BJ (cell line): Measurements from ENCODE around the gene PTPRE. TPM values are rescaled to one million over a fixed set of nuclear protein-coding genes. Genes with fewer than 3 reads are reported as not detected.

Source experiments
- CTCF ChIA-PET: fragments of 350-600 bp; formaldehyde crosslinking; extraction: SDS; loops from one replicate; lab custom pipeline; 2021; ENCODE audit warnings: antibody characterized with exemption, inconsistent platforms; lab: Yijun Ruan, JAX
- POLR2A ChIA-PET: fragments of 300-600 bp; sonication (Branson Sonifier 250); formaldehyde crosslinking; extraction: SDS; loops from one replicate; lab custom pipeline; 2021; ENCODE audit warnings: antibody characterized with exemption; lab: Charles Lee
- DNase-seq: peaks from one replicate; pipeline ENCODE4 v3.0.0-alpha.2; 2011; ENCODE audit warnings: low read depth
- H3K27me3 ChIP-seq: 2 replicates; pipeline ENCODE4 v1.6.0; 2011; ENCODE audit warnings: low read length; ENCODE audit not compliant: control insufficient read depth, insufficient read depth
- H3K36me3 ChIP-seq: 2 replicates; pipeline ENCODE4 v1.5.1; 2011; ENCODE audit warnings: low read length; ENCODE audit not compliant: control insufficient read depth, insufficient read depth
- H3K4me3 ChIP-seq: 2 replicates; pipeline ENCODE4 v1.5.1; 2011; ENCODE audit warnings: low read depth, mild to moderate bottlenecking, control low read depth, low read length
- CTCF ChIP-seq: IDR thresholded peaks from 2 replicates; pipeline ENCODE4 v1.5.1; 2011; ENCODE audit warnings: low read depth, mild to moderate bottlenecking, control low read depth, inconsistent platforms, low read length, moderate library complexity; ENCODE audit not compliant: insufficient read depth
- polyA plus RNA-seq: library from polyadenylated mRNA; depleted of rRNA; stranded (reverse); fragments of >200 nt; gene quantifications from 2 replicates; pipeline ENCODE4 v1.2.3, GENCODE V29; 2011

PTPRE gene
- polyA plus RNA-seq, 1 experiment: 0.09 TPM

DNA sequence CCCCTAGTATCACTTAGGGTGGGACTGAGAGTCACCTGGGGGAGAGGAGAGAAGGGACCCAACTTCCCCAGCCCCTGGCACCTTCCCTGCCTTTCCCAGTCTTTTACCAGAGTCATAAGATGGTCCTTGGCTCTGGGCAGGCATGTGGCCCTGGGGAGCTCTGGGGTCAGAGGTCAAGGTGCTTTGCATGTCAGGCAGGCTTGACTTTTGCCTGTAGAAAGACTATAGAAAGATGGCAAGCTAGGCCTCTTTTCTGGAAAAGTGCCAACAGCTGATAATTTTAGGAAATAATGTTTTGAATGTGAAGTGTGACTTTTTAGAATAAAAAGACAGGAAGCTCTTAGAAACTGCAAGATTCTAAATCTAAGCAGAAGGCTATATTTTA is 151.8 kb downstream of the PTPRE start:
- H3K27me3 ChIP-seq: no peaks in the 10 kb centered on the region
- ChIA-PET CTCF (interaction anchor here (1.6 to 4.2 kb wide), 2 partner anchors 12 to 23 kb away, joined by 8 to 19 read pairs; no protein-coding TSS in a partner anchor), POLR2A (no interaction called here)
- no peak for DNase-seq
- no peak for TF ChIP-seq CTCF
- no peaks in the 10 kb centered on the region for H3K36me3 ChIP-seq
- H3K4me3 ChIP-seq: no peak overlapping the region

- Histone ChIP-seq H3K4me3 (no peak overlapping the region), H3K27me3 (no peaks in the 10 kb centered on the region), H3K36me3 (no peaks in the 10 kb centered on the region)
- CTCF ChIA-PET: interaction anchor here (0.7 to 4.2 kb wide), 4 partner anchors 11 to 24 kb away, joined by 3 to 19 read pairs (median 6); no protein-coding TSS in a partner anchor
- POLR2A ChIA-PET: no interaction called here
- no peak for DNase-seq
- TF ChIP-seq CTCF: no peak
Measured at GRCh38 chr10:128059266-128059981, 152.5 kb downstream of the PTPRE start.

DNA sequence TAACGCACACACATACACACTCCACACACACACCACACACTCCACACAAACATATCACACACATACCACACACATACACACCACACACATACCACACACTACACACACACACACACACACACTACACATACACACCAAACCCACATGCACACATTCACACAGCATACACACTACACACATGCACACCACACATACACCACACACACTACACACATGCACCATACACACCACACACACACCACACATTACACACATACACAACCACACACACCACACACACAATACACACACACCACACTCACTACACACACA is 153.0 kb downstream of the PTPRE start:
- TF ChIP-seq CTCF: no peak
- CTCF ChIA-PET: interaction anchor here (0.7 to 4.2 kb wide), 4 partner anchors 10 to 24 kb away, joined by 3 to 19 read pairs (median 6); no protein-coding TSS in a partner anchor
- H3K4me3 ChIP-seq: no peak overlapping the region
- POLR2A ChIA-PET: no interaction called here
- no peaks in the 10 kb centered on the region for H3K36me3 ChIP-seq
- H3K27me3 ChIP-seq: no peaks in the 10 kb centered on the region
- DNase-seq: no peak

DNA sequence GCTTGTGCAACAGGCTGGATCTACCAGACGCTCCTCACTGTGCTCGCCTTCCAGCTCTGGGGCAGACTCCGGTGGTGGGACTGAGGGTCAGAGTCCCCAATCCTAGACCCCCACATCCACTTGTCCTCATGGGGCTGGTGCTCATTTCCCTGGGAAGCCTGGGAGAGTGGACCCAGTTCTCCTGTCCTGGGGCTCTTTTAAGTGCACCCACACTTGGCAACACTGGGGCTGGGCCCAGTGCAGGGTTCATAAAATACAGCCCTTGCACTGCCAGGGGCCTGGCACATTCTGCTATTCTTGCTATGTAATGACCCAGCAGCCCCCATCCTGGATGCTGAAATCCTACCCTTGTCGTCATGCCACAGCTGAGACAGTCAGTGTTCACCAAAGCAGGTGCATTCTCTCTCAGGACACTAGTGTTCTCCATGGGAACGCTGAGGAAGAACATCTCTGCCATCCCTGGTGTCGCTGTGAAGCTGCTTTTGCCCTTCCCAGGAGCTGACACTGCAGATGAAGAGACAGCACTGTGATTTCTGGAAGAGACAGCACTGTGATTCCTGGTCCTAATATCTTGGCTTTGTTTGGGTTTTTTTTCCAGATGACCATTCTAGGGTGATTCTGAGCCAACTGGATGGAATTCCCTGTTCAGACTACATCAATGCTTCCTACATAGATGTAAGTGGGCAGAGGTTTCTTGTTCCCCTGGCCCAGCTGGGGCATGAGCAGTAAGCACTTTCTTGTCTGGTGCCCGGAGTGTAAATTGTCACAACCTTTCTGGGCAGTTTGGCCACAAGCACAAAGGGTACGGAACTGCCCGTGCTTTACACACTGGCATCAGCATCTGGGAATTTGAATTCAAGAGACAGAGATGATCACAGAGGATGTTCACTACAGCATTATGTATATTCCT is 153.7 kb downstream of the PTPRE start:
- ChIA-PET POLR2A (no interaction called here), CTCF (interaction anchor here (0.7 to 4.2 kb wide), 4 partner anchors 10 to 25 kb away, joined by 3 to 29 read pairs (median 11); no protein-coding TSS in a partner anchor)

More for the DNA sequence above, 153.7 kb downstream of the PTPRE start:
- Histone ChIP-seq H3K36me3 (no peaks in the 10 kb centered on the region), H3K4me3 (no peak overlapping the region), H3K27me3 (no peaks in the 10 kb centered on the region)
- no peak for DNase-seq
- no peak for TF ChIP-seq CTCF
